Endothelial cell of umbilical vein (primary cell): ENCODE measurements around the gene ACSF3. TPM values are rescaled to one million over a fixed set of nuclear protein-coding genes. Genes with fewer than 3 reads are reported as not detected.

Experiments
- BruUV-seq: library from RNA; stranded (reverse); fragments of 400-500 nt; replicated peaks from 2 replicates; lab custom pipeline; 2021; lab: Mats Ljungman, UMichigan
- CTCF ChIA-PET: fragments of 300-600, 350-600 bp; sonication (Branson Sonifier 250); formaldehyde crosslinking; loops from one replicate; lab custom pipeline; 2021; ENCODE audit warnings: antibody characterized with exemption, inconsistent platforms; lab: Charles Lee
- POLR2A ChIA-PET: fragments of 300-600, 350-600 bp; sonication (Branson Sonifier 250); formaldehyde crosslinking; loops from one replicate; lab custom pipeline; 2021; ENCODE audit warnings: antibody characterized with exemption, inconsistent platforms; lab: Charles Lee
- DNase-seq: peaks from one replicate; pipeline ENCODE4 v3.0.0-alpha.2; 2011; ENCODE audit warnings: low read depth, low spot score
- FAIRE-seq: peaks from 2 replicates; lab custom pipeline; 2011; peaks lifted over from hg19 to GRCh38; lab: Jason Lieb, UNC
- H2AFZ ChIP-seq: 2 replicates; pipeline ENCODE4 v1.6.0; 2012; ENCODE audit warnings: low read depth, low read length, control low read depth, inconsistent platforms
- H3K27ac ChIP-seq: 2 replicates; pipeline ENCODE4 v1.5.1; 2011; ENCODE audit warnings: low read depth, mild to moderate bottlenecking, control low read depth, low read length, moderate library complexity; ENCODE audit not compliant: insufficient read depth
- H3K27me3 ChIP-seq, 2 experiments: 2 replicates each; pipeline versions ENCODE4 v1.6.0 to v1.6.1; 2011; ENCODE audit warnings: low read length in 2 of 2, mixed read lengths in 1 of 2; ENCODE audit not compliant: control insufficient read depth in 2 of 2, insufficient read depth in 2 of 2
- H3K36me3 ChIP-seq, 2 experiments: 2 replicates in 1 of 2; 3 replicates in 1 of 2; pipeline ENCODE4 v1.5.1; 2011; ENCODE audit warnings: low read length in 2 of 2, mild to moderate bottlenecking in 1 of 2, moderate library complexity in 1 of 2; ENCODE audit not compliant: control insufficient read depth in 2 of 2, insufficient read depth in 2 of 2; ENCODE audit errors: extremely low read depth in 1 of 2
- H3K4me1 ChIP-seq: 3 replicates; pipeline ENCODE4 v1.5.1; 2011; ENCODE audit warnings: mild to moderate bottlenecking, low read length; ENCODE audit not compliant: control insufficient read depth, insufficient read depth; ENCODE audit errors: extremely low read depth
- H3K4me2 ChIP-seq: 2 replicates; pipeline ENCODE4 v1.6.1; 2011; ENCODE audit warnings: low read length, control low read depth, mixed read lengths; ENCODE audit not compliant: insufficient read depth
- H3K4me3 ChIP-seq, 3 experiments: fragments of 200-600 bp in 1 of 3; sonication (generic), shearing (Covaris generic) in 1 of 3; replicated peaks in 1 of 3; 2 replicates each; pipeline ENCODE4 v1.5.1; 2011 to 2016; ENCODE audit warnings: control low read depth in 3 of 3, low read length in 3 of 3, mild to moderate bottlenecking in 2 of 3, inconsistent platforms in 1 of 3, low read depth in 1 of 3, moderate library complexity in 1 of 3; ENCODE audit not compliant: insufficient read depth in 1 of 3
- H3K79me2 ChIP-seq: 2 replicates; pipeline ENCODE4 v1.6.0; 2012; ENCODE audit warnings: low read length, inconsistent platforms; ENCODE audit not compliant: control insufficient read depth, insufficient read depth
- H3K9ac ChIP-seq: replicated peaks from 2 replicates; pipeline ENCODE3; 2011; ENCODE audit warnings: low read length, control low read depth; ENCODE audit not compliant: insufficient read depth; ENCODE audit errors: extremely low read depth
- H3K9me1 ChIP-seq: replicated peaks from 3 replicates; pipeline ENCODE4 v1.6.0; 2011; ENCODE audit warnings: mild to moderate bottlenecking, low read length; ENCODE audit not compliant: control insufficient read depth, insufficient read depth; ENCODE audit errors: extremely low read depth
- H3K9me3 ChIP-seq: replicated peaks from 2 replicates; pipeline ENCODE4 v1.5.1; 2012; ENCODE audit warnings: low read length, inconsistent platforms; ENCODE audit not compliant: control insufficient read depth, insufficient read depth
- H4K20me1 ChIP-seq: replicated peaks from 2 replicates; pipeline ENCODE3; 2011; ENCODE audit warnings: mild to moderate bottlenecking, low read length; ENCODE audit not compliant: control insufficient read depth, insufficient read depth; ENCODE audit errors: extremely low read depth
- EZH2 ChIP-seq: IDR thresholded peaks from 2 replicates; pipeline ENCODE4 v1.6.1; 2012; ENCODE audit warnings: borderline replicate concordance, low read depth, mild to moderate bottlenecking, moderate library complexity, low read length, inconsistent platforms; ENCODE audit not compliant: severe bottlenecking
- FOS ChIP-seq: IDR thresholded peaks from 2 replicates; pipeline ENCODE4 v1.6.1; 2011; ENCODE audit warnings: mild to moderate bottlenecking, low read length, moderate library complexity, borderline replicate concordance; ENCODE audit not compliant: insufficient read depth
- GATA2 ChIP-seq: IDR thresholded peaks from 2 replicates; pipeline ENCODE4 v1.7.0; 2011; ENCODE audit warnings: low read depth, mild to moderate bottlenecking, moderate library complexity, mixed read lengths, low read length; ENCODE audit not compliant: insufficient read length, insufficient read depth
- JUN ChIP-seq: IDR thresholded peaks from 2 replicates; pipeline ENCODE4 v1.6.1; 2011; ENCODE audit warnings: borderline replicate concordance, low read depth; ENCODE audit not compliant: insufficient read length, insufficient read depth
- MYC ChIP-seq: IDR thresholded peaks from one replicate; pipeline ENCODE4 v1.6.1; 2011; ENCODE audit warnings: mild to moderate bottlenecking, low read depth, low read length
- POLR2A ChIP-seq: IDR thresholded peaks from 2 replicates; pipeline ENCODE4 v1.6.1; 2012; ENCODE audit warnings: low read depth, mild to moderate bottlenecking, control low read depth, low read length
- POLR2AphosphoS5 ChIP-seq: IDR thresholded peaks from 2 replicates; pipeline ENCODE4 v1.6.1; 2012; ENCODE audit warnings: low read depth, mild to moderate bottlenecking, control low read depth, low read length, moderate library complexity; ENCODE audit not compliant: insufficient read depth
- dilution Hi-C: fragments of 300-500 bp; cut with MboI; formaldehyde crosslinking; loops from one replicate; pipeline ENCODE4 v1.15.0; 2019; ENCODE audit warnings: low sequenced_read_pairs; ENCODE audit not compliant: extremely low pct_ligation_motif_present
- intact Hi-C: fragments of 100-400 bp; cut with micrococcal nuclease; formaldehyde crosslinking; loops from one replicate; pipeline ENCODE4 v1.10.0; 2022
- polyA plus RNA-seq, 4 experiments: library from polyadenylated mRNA; depleted of rRNA in 3 of 4; stranded (reverse) in 3 of 4; unstranded in 1 of 4; fragments of >200 nt; gene quantifications; 2 replicates each; pipeline versions ENCODE4 v1.2.1 to v1.2.3, GENCODE V29; 2011 to 2012; ENCODE audit warnings: missing spikeins in 1 of 4
- total RNA-seq: library from RNA; stranded (reverse); gene quantifications from 2 replicates; pipeline ENCODE4 v1.2.3, GENCODE V29; 2021
- TF ChIP-seq, protein P1 (sequence below): IDR thresholded peaks from 2 replicates; pipeline ENCODE4 v1.6.1; 2011; ENCODE audit not compliant: insufficient read depth, insufficient read length
- TF ChIP-seq, protein P2 (sequence below), 2 donors: IDR thresholded peaks; 1 replicate in 1 of 2; 2 replicates in 1 of 2; pipeline ENCODE4 v1.5.1; 2011; ENCODE audit warnings: low read length in 2 of 2, mild to moderate bottlenecking in 2 of 2, moderate library complexity in 2 of 2, control low read depth in 1 of 2, inconsistent platforms in 1 of 2, low read depth in 1 of 2; ENCODE audit not compliant: insufficient read depth in 1 of 2; ENCODE audit errors: extremely low read depth in 1 of 2

Gene ACSF3
- total and polyA plus RNA-seq, 2 donors (not counting 3 experiments of a cell fraction or from before 2014, with no cell fraction given), result 18.6 to 33.2 TPM

DNA sequence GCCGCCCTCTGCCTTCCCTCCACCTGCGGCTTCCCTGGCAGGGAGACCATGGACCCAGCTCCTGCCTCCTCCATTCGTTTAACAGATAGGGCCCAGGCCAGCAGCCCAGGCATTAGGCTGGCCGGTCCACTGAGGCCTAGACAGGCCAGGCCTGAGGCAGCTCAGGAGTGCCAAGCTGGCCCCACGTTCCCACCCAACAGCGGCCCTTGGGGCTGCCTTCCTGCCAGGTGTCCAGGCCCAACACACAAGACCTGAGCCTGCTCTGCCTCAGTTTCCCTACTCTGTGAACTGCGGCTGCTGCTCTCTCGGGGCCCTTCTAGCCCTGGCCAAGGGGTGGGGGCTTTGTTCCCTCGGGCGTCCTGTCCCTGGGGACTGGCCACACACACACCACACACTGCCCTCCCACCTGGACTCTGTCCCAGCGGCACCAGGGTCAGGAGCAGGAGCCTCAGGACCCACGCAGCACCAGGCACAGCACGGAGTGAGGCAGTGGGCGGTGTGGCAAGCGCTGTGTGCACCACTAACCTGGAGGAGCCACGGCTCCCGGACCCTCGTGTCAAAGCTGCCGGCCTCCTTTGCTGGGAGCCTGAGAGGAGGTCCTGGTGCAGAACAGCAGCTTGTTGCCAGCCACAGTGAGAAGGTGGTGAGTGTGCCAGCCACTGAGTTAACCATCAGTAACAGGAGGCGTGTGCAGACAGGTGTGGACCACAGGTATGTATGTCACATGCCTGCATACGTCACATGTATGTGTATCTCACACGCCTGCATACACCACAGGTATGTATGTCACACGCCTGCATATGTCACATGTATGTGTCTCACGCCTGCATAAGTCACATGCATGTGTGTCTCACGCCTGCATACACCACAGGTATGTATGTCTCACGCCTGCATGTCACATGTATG lies 63.3 kb downstream of the ACSF3 start:
- ChIA-PET POLR2A (no interaction called here), CTCF (no interaction called here)
- Histone ChIP-seq H4K20me1 (no peaks in the 10 kb centered on the region), H3K27me3 (no peaks in the 10 kb centered on the region), H3K4me1 (no peaks in the 10 kb centered on the region), H3K36me3 (no peaks in the 10 kb centered on the region), H2AFZ (no peak overlapping the region), H3K4me3 (no peak overlapping the region), H3K9me3 (no peaks in the 10 kb centered on the region), H3K9me1 (no peaks in the 10 kb centered on the region), H3K4me2 (no peak overlapping the region), H3K27ac (no peak overlapping the region), H3K79me2 (no peaks in the 10 kb centered on the region), H3K9ac (no peak overlapping the region)
- TF ChIP-seq GATA2 (no peak), FOS (no peak), JUN (no peak)
- TF ChIP-seq, protein P1, sequence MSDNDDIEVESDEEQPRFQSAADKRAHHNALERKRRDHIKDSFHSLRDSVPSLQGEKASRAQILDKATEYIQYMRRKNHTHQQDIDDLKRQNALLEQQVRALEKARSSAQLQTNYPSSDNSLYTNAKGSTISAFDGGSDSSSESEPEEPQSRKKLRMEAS, result no peak
- FAIRE-seq (no peak), DNase-seq (no peak)
- dilution Hi-C loops (no loop called here), intact Hi-C loops (no loop called here)
- BruUV-seq, result TSS peak; percentile 7

DNA sequence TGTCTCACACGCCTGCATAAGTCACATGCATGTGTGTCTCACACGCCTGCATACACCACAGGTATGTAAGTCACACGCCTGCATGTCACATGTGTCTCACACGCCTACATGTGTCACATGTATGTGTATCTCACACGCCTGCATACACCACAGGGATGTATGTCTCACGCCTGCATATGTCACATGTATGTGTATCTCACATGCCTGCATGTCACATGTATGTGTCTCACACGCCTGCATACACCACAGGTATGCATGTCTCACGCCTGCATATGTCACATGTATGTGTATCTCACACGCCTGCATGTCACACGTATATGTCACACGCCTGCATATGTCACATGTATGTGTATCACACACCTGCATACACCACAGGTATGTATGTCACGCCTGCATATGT lies 64.1 kb downstream of the ACSF3 start:
- Histone ChIP-seq H3K9ac (no peak overlapping the region), H4K20me1 (no peaks in the 10 kb centered on the region), H3K4me1 (no peaks in the 10 kb centered on the region), H2AFZ (no peak overlapping the region), H3K9me1 (no peaks in the 10 kb centered on the region), H3K79me2 (no peaks in the 10 kb centered on the region), H3K4me3 (no peak overlapping the region), H3K36me3 (no peaks in the 10 kb centered on the region), H3K27me3 (no peaks in the 10 kb centered on the region), H3K9me3 (no peaks in the 10 kb centered on the region), H3K4me2 (no peak overlapping the region), H3K27ac (no peak overlapping the region)
- FAIRE-seq (no peak), DNase-seq (no peak)
- dilution Hi-C loops, result no loop called here
- CTCF ChIA-PET, result no interaction called here
- intact Hi-C loops, result no loop called here
- no TSS peak for BruUV-seq
- TF ChIP-seq POLR2AphosphoS5, result no peak
- TF ChIP-seq JUN, result no peak
- no peak for TF ChIP-seq FOS
- TF ChIP-seq GATA2, result no peak
- TF ChIP-seq, protein P1, result no peak
- no peak for TF ChIP-seq MYC
- TF ChIP-seq EZH2, result no peak
- no peak for TF ChIP-seq POLR2A
- TF ChIP-seq, protein P2, sequence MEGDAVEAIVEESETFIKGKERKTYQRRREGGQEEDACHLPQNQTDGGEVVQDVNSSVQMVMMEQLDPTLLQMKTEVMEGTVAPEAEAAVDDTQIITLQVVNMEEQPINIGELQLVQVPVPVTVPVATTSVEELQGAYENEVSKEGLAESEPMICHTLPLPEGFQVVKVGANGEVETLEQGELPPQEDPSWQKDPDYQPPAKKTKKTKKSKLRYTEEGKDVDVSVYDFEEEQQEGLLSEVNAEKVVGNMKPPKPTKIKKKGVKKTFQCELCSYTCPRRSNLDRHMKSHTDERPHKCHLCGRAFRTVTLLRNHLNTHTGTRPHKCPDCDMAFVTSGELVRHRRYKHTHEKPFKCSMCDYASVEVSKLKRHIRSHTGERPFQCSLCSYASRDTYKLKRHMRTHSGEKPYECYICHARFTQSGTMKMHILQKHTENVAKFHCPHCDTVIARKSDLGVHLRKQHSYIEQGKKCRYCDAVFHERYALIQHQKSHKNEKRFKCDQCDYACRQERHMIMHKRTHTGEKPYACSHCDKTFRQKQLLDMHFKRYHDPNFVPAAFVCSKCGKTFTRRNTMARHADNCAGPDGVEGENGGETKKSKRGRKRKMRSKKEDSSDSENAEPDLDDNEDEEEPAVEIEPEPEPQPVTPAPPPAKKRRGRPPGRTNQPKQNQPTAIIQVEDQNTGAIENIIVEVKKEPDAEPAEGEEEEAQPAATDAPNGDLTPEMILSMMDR (IDR thresholded peaks at IDR 0.05; ENCODE audit: extremely low read depth in 1 of 2, insufficient read depth in 1 of 2, low read depth in 1 of 2, low read length in 2 of 2), result no peak
- POLR2A ChIA-PET, result no interaction called here
